HG03103 (cell line): ENCODE data around the gene TCAP.

Source experiments
- ATAC-seq: cut with Tn5 transposase; IDR thresholded peaks from one replicate; pipeline ENCODE4 v1.9.1; 2021; ENCODE audit warnings: low read depth; ENCODE audit not compliant: unreplicated experiment

TCAP gene

GRCh38 chr17:39664581-39665561 lies at the start of gene TCAP:
Gene TCAP, plus strand, starts transcription at chr17:39665349. Its CDS starts 11 bp downstream, at chr17:39665360.
- ATAC-seq: no peak

GRCh38 chr17:39615434-39615833 lies 49.7 kb upstream of the TCAP start:
- no peak for ATAC-seq

- no peak for ATAC-seq
These were observed 48.1 kb upstream of the TCAP start for GRCh38 chr17:39617100-39617445.

DNA sequence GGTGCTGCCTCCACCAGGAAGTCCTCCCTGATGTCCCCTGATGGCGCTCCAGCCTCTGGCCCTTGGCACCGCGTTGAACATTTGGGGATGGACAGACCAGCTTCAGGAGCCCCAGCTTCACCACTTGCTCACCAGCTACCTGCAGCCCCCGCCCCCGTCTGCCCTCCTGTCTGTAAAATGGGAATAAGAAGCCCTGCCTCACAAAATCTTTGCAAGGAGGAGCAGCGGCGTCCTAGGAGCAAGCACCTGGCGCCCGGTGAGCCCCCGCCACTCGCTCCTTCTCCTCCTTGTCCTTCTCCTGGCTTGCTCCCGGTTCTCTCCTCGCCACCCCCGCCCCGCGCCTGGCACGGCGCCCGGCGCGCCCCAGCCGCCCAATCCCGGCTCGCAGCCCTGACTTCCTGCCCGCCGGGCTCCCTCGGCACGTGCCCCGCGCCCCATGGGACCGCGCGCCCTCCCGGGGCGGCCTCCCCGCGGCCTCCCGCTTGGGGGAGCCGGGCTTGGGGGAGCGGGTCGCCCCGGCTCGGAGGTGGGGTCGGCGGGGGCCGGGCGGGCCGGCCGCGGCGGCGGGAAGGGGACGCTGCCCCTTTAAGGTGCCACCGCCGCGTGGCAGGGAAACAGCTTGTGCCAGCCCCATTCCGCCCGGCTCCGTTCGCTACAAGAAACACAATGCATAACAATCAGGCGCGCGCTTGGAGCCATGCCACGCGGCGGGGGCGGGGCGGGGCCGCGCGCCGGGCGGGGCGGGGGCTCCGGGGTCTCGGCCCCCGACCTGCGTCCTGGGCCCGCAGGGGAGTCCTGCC lies 47.5 kb upstream of the TCAP start:
- ATAC-seq: no peak

- ATAC-seq: no peak
These were observed 46.8 kb upstream of the TCAP start for GRCh38 chr17:39618246-39618913.

- no peak for ATAC-seq
These were observed 46.0 kb upstream of the TCAP start for GRCh38 chr17:39618956-39619785.

- no peak for ATAC-seq
These were observed 45.4 kb upstream of the TCAP start for GRCh38 chr17:39619786-39620101.

- ATAC-seq: no peak
These were observed 43.4 kb upstream of the TCAP start for GRCh38 chr17:39621523-39622379.

- no peak for ATAC-seq
These were observed 42.7 kb upstream of the TCAP start for GRCh38 chr17:39622380-39623006.

DNA sequence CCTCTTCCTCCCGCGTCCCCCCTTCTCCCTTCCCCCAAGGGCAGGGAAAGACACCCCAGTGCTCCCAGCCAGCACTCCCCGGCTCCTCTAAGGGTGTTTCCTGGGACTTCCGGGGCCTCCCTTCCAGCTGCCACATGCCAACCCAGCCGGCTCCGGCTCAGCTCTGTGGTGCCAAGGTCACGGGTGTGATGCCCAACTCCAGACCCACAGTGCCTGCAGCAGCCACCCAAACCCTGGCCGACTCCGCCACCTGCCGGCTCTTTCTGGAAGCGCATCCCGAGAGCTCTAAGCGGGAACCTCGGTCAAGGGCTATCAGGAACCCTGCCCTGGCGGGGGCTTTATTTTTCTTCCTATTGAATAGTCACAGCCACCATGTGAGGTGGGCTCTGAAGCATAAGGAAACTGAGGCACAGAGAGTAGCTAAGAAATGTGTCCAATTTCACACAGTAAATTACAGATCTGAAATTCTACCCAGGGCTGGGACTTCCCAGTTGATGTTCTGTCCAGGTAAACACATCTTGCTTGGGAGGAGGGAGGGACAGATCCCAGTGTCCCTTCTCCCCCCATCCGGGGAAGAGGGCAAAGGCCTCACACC lies 41.7 kb upstream of the TCAP start:
- no peak for ATAC-seq

DNA sequence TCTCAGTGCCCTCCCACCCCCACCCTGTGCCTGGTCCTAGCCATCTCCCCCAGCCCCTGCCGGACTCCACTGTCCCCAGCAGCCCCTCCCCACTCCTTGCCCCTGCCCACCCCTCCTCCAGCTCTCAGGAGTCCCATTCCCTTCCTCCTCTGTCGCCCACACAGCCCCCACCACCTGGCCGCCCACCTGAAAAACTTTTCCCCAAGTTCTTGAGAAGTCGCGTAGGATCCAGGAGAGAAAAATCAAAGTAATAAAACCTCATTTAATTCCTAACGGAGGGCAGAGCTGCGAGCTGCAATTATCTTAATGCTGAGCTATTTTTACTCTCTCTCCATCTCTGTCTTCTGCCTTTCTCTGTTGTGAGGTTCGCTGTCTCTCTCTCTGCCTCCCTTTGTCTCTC lies 40.8 kb upstream of the TCAP start:
- ATAC-seq: no peak

DNA sequence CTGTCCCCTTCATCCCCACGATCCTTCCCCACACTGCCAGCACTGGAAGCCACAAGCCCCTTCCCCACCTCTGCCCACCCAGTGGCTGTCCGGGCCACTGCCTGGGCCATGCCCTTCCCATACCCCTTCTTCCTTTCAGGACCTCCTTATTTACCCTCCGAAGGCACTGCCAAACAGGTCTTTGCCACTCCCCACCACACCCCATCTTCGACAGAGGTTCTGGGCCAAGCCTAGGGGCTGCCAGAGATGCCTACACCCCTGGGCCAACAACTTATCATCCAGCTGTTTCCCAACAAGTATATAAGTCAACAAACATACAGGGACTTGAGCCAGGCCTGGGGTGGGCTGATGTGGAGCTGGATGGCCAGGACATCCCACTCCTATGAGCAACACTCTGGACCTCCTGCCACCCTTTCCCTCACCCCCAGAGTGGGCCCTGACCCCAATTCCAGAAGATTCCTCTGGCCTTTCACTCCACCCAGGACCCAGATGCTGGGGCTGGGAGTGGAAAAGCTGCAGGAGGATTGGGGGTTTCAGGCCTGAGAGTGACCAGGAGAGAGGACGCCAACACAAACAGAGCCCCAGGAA lies 39.9 kb upstream of the TCAP start:
- no peak for ATAC-seq

GRCh38 chr17:39626171-39627046 lies 38.7 kb upstream of the TCAP start, which contains the start of gene PPP1R1B:
Gene PPP1R1B, plus strand, starts transcription at chr17:39626952. Its CDS starts 441 bp downstream, at chr17:39627393.
- no peak for ATAC-seq

GRCh38 chr17:39627047-39627711 lies 38.0 kb upstream of the TCAP start:
- no peak for ATAC-seq

GRCh38 chr17:39627712-39628516 lies 37.2 kb upstream of the TCAP start:
- no peak for ATAC-seq
